ENCODE data around the gene SMO. TPM values are rescaled to one million over a fixed set of nuclear protein-coding genes. Genes with fewer than 3 reads are reported as not detected.

SMO gene
- total and polyA plus RNA-seq, 2 donors (not counting 1 experiment from before 2014, with no cell fraction given): 0.39 to 1.4 TPM

GRCh38 chr7:129245533-129245932 is 57.1 kb downstream of the SMO start:
- Mint-ChIP-seq H3K9me3 (ENCODE audit: insufficient read depth) (peaks cover 2% of the 10 kb centered on the region), H3K4me1 (peaks cover 4% of the 10 kb centered on the region), H3K27me3 (no peaks in the 10 kb centered on the region), H3K4me3 (no peak overlapping the region), H3K27ac (no peak overlapping the region)
- peaks cover 31% of the 10 kb centered on the region for H3K79me2 ChIP-seq (ENCODE audit: control insufficient read depth, insufficient read depth, low read length)
- H3K4me2 ChIP-seq (replicated peaks; ENCODE audit: low read depth, low read length, poor library complexity, severe bottlenecking): no peak overlapping the region
- H3K27me3 ChIP-seq (replicated peaks in 1 of 4; ENCODE audit: control extremely low read depth in 1 of 4, control insufficient read depth in 3 of 4, insufficient read depth in 4 of 4, low read length in 3 of 4): no peaks in the 10 kb centered on the region
- ChIA-PET CTCF (no interaction called here), POLR2A (no interaction called here)
- H2AFZ ChIP-seq (ENCODE audit: insufficient read depth, low read depth, low read length, poor library complexity, severe bottlenecking): no peak overlapping the region
- no CpG with 5 or more reads among the region's 3 CpGs for WGBS (ENCODE audit: insufficient coverage)
- no peak for TF ChIP-seq EZH2 (IDR thresholded peaks at IDR 0.05; ENCODE audit: borderline replicate concordance, insufficient read depth, low read depth, low read length, poor library complexity, severe bottlenecking)
- no peak for TF ChIP-seq CTCF (IDR thresholded peaks at IDR 0.05)
- no peaks in the 10 kb centered on the region for H3K9me3 ChIP-seq (ENCODE audit: control extremely low read depth in 1 of 3, control insufficient read depth in 2 of 3, insufficient read depth in 1 of 3, low read length in 2 of 3)
- intact Hi-C loops (cut with micrococcal nuclease): no loop called here
- ATAC-seq (ENCODE audit: low read depth) (no peak), DNase-seq (no peak)
- H3K27ac ChIP-seq (ENCODE audit: low read length in 2 of 2): no peak overlapping the region
- H3K4me1 ChIP-seq (ENCODE audit: control insufficient read depth in 2 of 2, insufficient read depth in 2 of 2, low read length in 2 of 2): peaks cover 0 to 2% of the 10 kb centered on the region in 2 donors
- no peaks in the 10 kb centered on the region for H3K36me3 ChIP-seq (replicated peaks in 1 of 2; ENCODE audit: control extremely low read depth in 1 of 2, control insufficient read depth in 1 of 2, extremely low read depth in 1 of 2, insufficient read depth in 2 of 2, low read length in 1 of 2)
- H3K9ac ChIP-seq (ENCODE audit: low read length): no peak overlapping the region
- H3K4me3 ChIP-seq (ENCODE audit: control extremely low read depth in 1 of 5, extremely low read depth in 1 of 5, insufficient read depth in 1 of 5, low read depth in 2 of 5, low read length in 4 of 5): no peak overlapping the region
- H4K20me1 ChIP-seq (ENCODE audit: control insufficient read depth, insufficient read depth, low read length, poor library complexity, severe bottlenecking): peaks cover 7% of the 10 kb centered on the region

GRCh38 chr7:129247087-129247486 is 58.7 kb downstream of the SMO start:
- Histone ChIP-seq H3K27me3 (replicated peaks in 1 of 4; ENCODE audit: control extremely low read depth in 1 of 4, control insufficient read depth in 3 of 4, insufficient read depth in 4 of 4, low read length in 3 of 4) (no peaks in the 10 kb centered on the region), H3K27ac (ENCODE audit: low read length in 2 of 2) (no peak overlapping the region), H2AFZ (ENCODE audit: insufficient read depth, low read depth, low read length, poor library complexity, severe bottlenecking) (no peak overlapping the region), H3K4me2 (replicated peaks; ENCODE audit: low read depth, low read length, poor library complexity, severe bottlenecking) (no peak overlapping the region), H4K20me1 (ENCODE audit: control insufficient read depth, insufficient read depth, low read length, poor library complexity, severe bottlenecking) (peaks cover 7% of the 10 kb centered on the region), H3K4me3 (ENCODE audit: control extremely low read depth in 1 of 5, extremely low read depth in 1 of 5, insufficient read depth in 1 of 5, low read depth in 2 of 5, low read length in 4 of 5) (no peak overlapping the region), H3K9ac (ENCODE audit: low read length) (no peak overlapping the region), H3K9me3 (ENCODE audit: control extremely low read depth in 1 of 3, control insufficient read depth in 2 of 3, insufficient read depth in 1 of 3, low read length in 2 of 3) (no peaks in the 10 kb centered on the region), H3K4me1 (ENCODE audit: control insufficient read depth in 2 of 2, insufficient read depth in 2 of 2, low read length in 2 of 2) (peaks cover 0 to 2% of the 10 kb centered on the region in 2 donors), H3K36me3 (replicated peaks in 1 of 2; ENCODE audit: control extremely low read depth in 1 of 2, control insufficient read depth in 1 of 2, extremely low read depth in 1 of 2, insufficient read depth in 2 of 2, low read length in 1 of 2) (no peaks in the 10 kb centered on the region), H3K79me2 (ENCODE audit: control insufficient read depth, insufficient read depth, low read length) (peaks cover 45% of the 10 kb centered on the region)
- ATAC-seq (ENCODE audit: low read depth): no peak
- Mint-ChIP-seq H3K27me3 (no peaks in the 10 kb centered on the region), H3K9me3 (ENCODE audit: insufficient read depth) (peaks cover 2% of the 10 kb centered on the region), H3K4me1 (peaks cover 4% of the 10 kb centered on the region), H3K4me3 (no peak overlapping the region), H3K27ac (no peak overlapping the region)
- TF ChIP-seq EZH2 (IDR thresholded peaks at IDR 0.05; ENCODE audit: borderline replicate concordance, insufficient read depth, low read depth, low read length, poor library complexity, severe bottlenecking) (no peak), CTCF (IDR thresholded peaks at IDR 0.05) (no peak)
- intact Hi-C loops (cut with micrococcal nuclease): no loop called here
- ChIA-PET POLR2A (no interaction called here), CTCF (interaction anchor here (1.2 to 1.9 kb wide), 4 partner anchors 15 to 51 kb away, joined by 3 to 7 read pairs (median 6); no protein-coding TSS in a partner anchor)
- DNase-seq: no peak
- no CpG with 5 or more reads among the region's 2 CpGs for WGBS (ENCODE audit: insufficient coverage)
